ENCODE measurements around the gene HES7. TPM values are rescaled to one million over a fixed set of nuclear protein-coding genes. Genes with fewer than 3 reads are reported as not detected.

Gene HES7
- total RNA-seq, 4 donors from 2014 or later = not detected

- Histone ChIP-seq H3K36me3 (peaks cover 49% of the 10 kb centered on the region), H3K9me3 (no peaks in the 10 kb centered on the region), H3K4me1 (peaks cover 59% of the 10 kb centered on the region), H3K27me3 (no peaks in the 10 kb centered on the region), H3K4me3 (peak overlapping the region; percentile 98), H3K27ac (peak overlapping the region; percentile 100)
- WGBS = 4% methylated on average over 21 of the region's 22 CpGs
- peak in 1 of 2 donors; percentile 36 for TF ChIP-seq POLR2A (IDR thresholded peaks at IDR 0.05)
- TF ChIP-seq POLR2AphosphoS5 (IDR thresholded peaks at IDR 0.05) = peak in 2 of 3 donors; percentile 57 to 97
- TF ChIP-seq CTCF (IDR thresholded peaks at IDR 0.05) = no peak
- TF ChIP-seq EP300 (IDR thresholded peaks at IDR 0.05) = peak; percentile 98
- peak; percentile 96 to 97 for DNase-seq (ENCODE audit: low spot score in 2 of 2)
Observed at GRCh38 chr17:8151641-8152111, 27.8 kb upstream of the HES7 start.

- Histone ChIP-seq H3K4me1 (peaks cover 59% of the 10 kb centered on the region), H3K27ac (peak overlapping the region; percentile 100), H3K4me3 (peak overlapping the region; percentile 98), H3K9me3 (no peaks in the 10 kb centered on the region), H3K27me3 (no peaks in the 10 kb centered on the region), H3K36me3 (peaks cover 54% of the 10 kb centered on the region)
- TF ChIP-seq POLR2AphosphoS5 (IDR thresholded peaks at IDR 0.05) (peak in 2 of 3 donors; percentile 83 to 86), POLR2A (IDR thresholded peaks at IDR 0.05) (peak in 1 of 2 donors; percentile 34), CTCF (IDR thresholded peaks at IDR 0.05) (no peak), EP300 (IDR thresholded peaks at IDR 0.05) (peak; percentile 84)
- WGBS = 3% methylated on average over 5 of the region's 38 CpGs
- DNase-seq (ENCODE audit: low spot score in 2 of 2) = peak; percentile 93 to 95
Observed at GRCh38 chr17:8151120-8151640, 27.3 kb upstream of the HES7 start.

- Histone ChIP-seq H3K27me3 (no peaks in the 10 kb centered on the region), H3K27ac (peak overlapping the region; percentile 100), H3K4me3 (peak overlapping the region; percentile 98), H3K4me1 (peaks cover 59% of the 10 kb centered on the region), H3K36me3 (peaks cover 61% of the 10 kb centered on the region), H3K9me3 (no peaks in the 10 kb centered on the region)
- DNase-seq (ENCODE audit: low spot score in 2 of 2) = no peak
- TF ChIP-seq CTCF (IDR thresholded peaks at IDR 0.05) = no peak
- TF ChIP-seq POLR2A (IDR thresholded peaks at IDR 0.05) = no peak
- no peak for TF ChIP-seq EP300 (IDR thresholded peaks at IDR 0.05)
- TF ChIP-seq POLR2AphosphoS5 (IDR thresholded peaks at IDR 0.05) = no peak
- WGBS = 80% methylated on average over 12 of the region's 18 CpGs
Observed at GRCh38 chr17:8150194-8151119, 26.6 kb upstream of the HES7 start.

GRCh38 chr17:8149419-8150193 is 25.7 kb upstream of the HES7 start:
- Histone ChIP-seq H3K36me3 (peaks cover 70% of the 10 kb centered on the region), H3K27ac (no peak overlapping the region), H3K4me3 (peak overlapping the region; percentile 98), H3K9me3 (no peaks in the 10 kb centered on the region), H3K4me1 (peaks cover 57% of the 10 kb centered on the region), H3K27me3 (no peaks in the 10 kb centered on the region)
- no peak for TF ChIP-seq CTCF (IDR thresholded peaks at IDR 0.05)
- TF ChIP-seq POLR2A (IDR thresholded peaks at IDR 0.05) = no peak
- TF ChIP-seq EP300 (IDR thresholded peaks at IDR 0.05) = no peak
- no peak for TF ChIP-seq POLR2AphosphoS5 (IDR thresholded peaks at IDR 0.05)
- 88% methylated on average over 9 of the region's 29 CpGs for WGBS
- no peak for DNase-seq (ENCODE audit: low spot score in 2 of 2)
